ENCODE data around the gene MGAT5B. TPM values are rescaled to one million over a fixed set of nuclear protein-coding genes. Genes with fewer than 3 reads are reported as not detected.

The MGAT5B gene
- total RNA-seq, 1 experiment from 2014 or later, result 1.0 TPM

- BruUV-seq (replicated peaks), result no TSS peak
- H3K27me3 Mint-ChIP-seq (ENCODE audit: unreplicated experiment), result peaks cover 87% of the 10 kb centered on the region
- no peak overlapping the region for H3K4me3 Mint-ChIP-seq (ENCODE audit: low read depth, unreplicated experiment)
- no peak for DNase-seq
- H3K9me3 Mint-ChIP-seq (ENCODE audit: low read depth, unreplicated experiment), result no peaks in the 10 kb centered on the region
- no peaks in the 10 kb centered on the region for H3K4me1 Mint-ChIP-seq (ENCODE audit: low read depth, unreplicated experiment)
- intact Hi-C loops (cut with micrococcal nuclease; ENCODE audit: unreplicated experiment), result no loop called here
- CTCF ChIA-PET, result interaction anchor here (0.6 kb wide), 1 partner anchor 26 kb away, joined by 4 read pairs; no protein-coding TSS in a partner anchor
- H3K36me3 Mint-ChIP-seq (ENCODE audit: insufficient read depth, unreplicated experiment), result no peaks in the 10 kb centered on the region
- TF ChIP-seq, protein P1, sequence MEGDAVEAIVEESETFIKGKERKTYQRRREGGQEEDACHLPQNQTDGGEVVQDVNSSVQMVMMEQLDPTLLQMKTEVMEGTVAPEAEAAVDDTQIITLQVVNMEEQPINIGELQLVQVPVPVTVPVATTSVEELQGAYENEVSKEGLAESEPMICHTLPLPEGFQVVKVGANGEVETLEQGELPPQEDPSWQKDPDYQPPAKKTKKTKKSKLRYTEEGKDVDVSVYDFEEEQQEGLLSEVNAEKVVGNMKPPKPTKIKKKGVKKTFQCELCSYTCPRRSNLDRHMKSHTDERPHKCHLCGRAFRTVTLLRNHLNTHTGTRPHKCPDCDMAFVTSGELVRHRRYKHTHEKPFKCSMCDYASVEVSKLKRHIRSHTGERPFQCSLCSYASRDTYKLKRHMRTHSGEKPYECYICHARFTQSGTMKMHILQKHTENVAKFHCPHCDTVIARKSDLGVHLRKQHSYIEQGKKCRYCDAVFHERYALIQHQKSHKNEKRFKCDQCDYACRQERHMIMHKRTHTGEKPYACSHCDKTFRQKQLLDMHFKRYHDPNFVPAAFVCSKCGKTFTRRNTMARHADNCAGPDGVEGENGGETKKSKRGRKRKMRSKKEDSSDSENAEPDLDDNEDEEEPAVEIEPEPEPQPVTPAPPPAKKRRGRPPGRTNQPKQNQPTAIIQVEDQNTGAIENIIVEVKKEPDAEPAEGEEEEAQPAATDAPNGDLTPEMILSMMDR (IDR thresholded peaks at IDR 0.05; ENCODE audit: unreplicated experiment), result no peak
- no peak overlapping the region for H3K27ac Mint-ChIP-seq (ENCODE audit: unreplicated experiment)
Observed at GRCh38 chr17:76993651-76994050, 125.4 kb downstream of the MGAT5B start.

DNA sequence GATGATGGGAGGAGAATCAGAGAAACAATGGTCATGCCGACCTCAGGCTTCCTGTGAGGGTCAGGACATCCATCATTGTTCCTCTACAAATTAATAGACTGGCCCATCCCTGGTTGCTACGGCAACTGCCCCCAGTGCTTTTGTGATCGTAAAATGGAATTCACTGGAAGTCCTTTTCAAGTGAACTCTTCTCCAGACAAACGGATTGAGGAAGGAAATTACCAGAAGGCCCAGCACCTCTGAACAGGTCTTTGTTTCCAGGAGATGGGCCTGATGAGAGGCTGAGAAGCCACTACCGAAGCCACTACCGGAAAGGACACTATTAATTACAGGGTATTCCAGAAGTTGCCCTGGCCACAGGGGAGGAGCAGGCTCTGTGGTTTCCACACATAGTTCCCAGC is 126.0 kb downstream of the MGAT5B start:
- no peaks in the 10 kb centered on the region for H3K4me1 Mint-ChIP-seq (ENCODE audit: low read depth, unreplicated experiment)
- H3K27me3 Mint-ChIP-seq (ENCODE audit: unreplicated experiment), result peaks cover 87% of the 10 kb centered on the region
- CTCF ChIA-PET, result interaction anchor here (0.6 kb wide), 1 partner anchor 27 kb away, joined by 4 read pairs; no protein-coding TSS in a partner anchor
- H3K27ac Mint-ChIP-seq (ENCODE audit: unreplicated experiment), result no peak overlapping the region
- H3K9me3 Mint-ChIP-seq (ENCODE audit: low read depth, unreplicated experiment), result no peaks in the 10 kb centered on the region
- no peak overlapping the region for H3K4me3 Mint-ChIP-seq (ENCODE audit: low read depth, unreplicated experiment)
- TF ChIP-seq, protein P1 (IDR thresholded peaks at IDR 0.05; ENCODE audit: unreplicated experiment), result no peak
- no peaks in the 10 kb centered on the region for H3K36me3 Mint-ChIP-seq (ENCODE audit: insufficient read depth, unreplicated experiment)
- intact Hi-C loops (cut with micrococcal nuclease; ENCODE audit: unreplicated experiment), result no loop called here
- BruUV-seq (replicated peaks), result no TSS peak
- no peak for DNase-seq

DNA sequence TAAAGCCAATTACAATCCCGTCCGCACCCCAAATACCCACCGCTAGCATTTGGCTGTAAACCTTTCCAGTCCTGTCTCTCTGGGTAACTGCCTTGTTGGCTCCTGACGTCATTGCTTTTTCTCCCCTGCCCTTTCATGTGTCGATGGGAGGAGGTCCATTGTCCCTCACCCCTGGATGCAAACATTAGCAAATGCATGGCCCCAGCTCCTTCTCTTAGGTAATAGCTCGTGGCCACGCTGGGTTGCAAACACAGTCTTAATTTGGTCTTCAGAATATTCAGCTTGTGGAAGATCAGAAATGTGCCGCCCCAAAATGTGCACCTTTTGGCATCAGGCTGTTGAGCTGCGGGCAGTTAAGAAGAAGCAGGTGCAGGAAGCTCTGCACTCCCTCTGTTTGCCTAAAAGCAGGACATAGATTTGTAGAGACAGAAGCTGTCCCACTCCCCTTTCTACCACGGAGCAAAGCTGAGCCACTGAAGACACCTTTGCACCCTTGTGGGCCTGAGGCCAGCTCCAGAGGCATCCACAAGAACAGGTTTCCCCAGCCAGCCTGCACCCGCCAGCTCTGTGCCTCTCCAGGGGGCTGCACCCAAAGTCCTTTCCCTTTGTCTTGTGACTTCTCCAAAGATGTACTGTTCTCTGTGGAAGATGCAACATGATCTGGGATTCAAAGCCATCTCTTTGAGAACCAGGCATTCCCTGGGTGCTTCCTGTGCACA is 127.3 kb downstream of the MGAT5B start:
- Mint-ChIP-seq H3K27me3 (ENCODE audit: unreplicated experiment) (peaks cover 74% of the 10 kb centered on the region), H3K4me3 (ENCODE audit: low read depth, unreplicated experiment) (no peak overlapping the region), H3K4me1 (ENCODE audit: low read depth, unreplicated experiment) (no peaks in the 10 kb centered on the region), H3K9me3 (ENCODE audit: low read depth, unreplicated experiment) (no peaks in the 10 kb centered on the region), H3K27ac (ENCODE audit: unreplicated experiment) (no peak overlapping the region), H3K36me3 (ENCODE audit: insufficient read depth, unreplicated experiment) (no peaks in the 10 kb centered on the region)
- DNase-seq, result no peak
- intact Hi-C loops (cut with micrococcal nuclease; ENCODE audit: unreplicated experiment), result no loop called here
- TF ChIP-seq, protein P1 (IDR thresholded peaks at IDR 0.05; ENCODE audit: unreplicated experiment), result no peak
- no TSS peak for BruUV-seq (replicated peaks)
- CTCF ChIA-PET, result interaction anchor here (1.2 kb wide), 1 partner anchor 10 kb away, joined by 5 read pairs; no protein-coding TSS in a partner anchor

DNA sequence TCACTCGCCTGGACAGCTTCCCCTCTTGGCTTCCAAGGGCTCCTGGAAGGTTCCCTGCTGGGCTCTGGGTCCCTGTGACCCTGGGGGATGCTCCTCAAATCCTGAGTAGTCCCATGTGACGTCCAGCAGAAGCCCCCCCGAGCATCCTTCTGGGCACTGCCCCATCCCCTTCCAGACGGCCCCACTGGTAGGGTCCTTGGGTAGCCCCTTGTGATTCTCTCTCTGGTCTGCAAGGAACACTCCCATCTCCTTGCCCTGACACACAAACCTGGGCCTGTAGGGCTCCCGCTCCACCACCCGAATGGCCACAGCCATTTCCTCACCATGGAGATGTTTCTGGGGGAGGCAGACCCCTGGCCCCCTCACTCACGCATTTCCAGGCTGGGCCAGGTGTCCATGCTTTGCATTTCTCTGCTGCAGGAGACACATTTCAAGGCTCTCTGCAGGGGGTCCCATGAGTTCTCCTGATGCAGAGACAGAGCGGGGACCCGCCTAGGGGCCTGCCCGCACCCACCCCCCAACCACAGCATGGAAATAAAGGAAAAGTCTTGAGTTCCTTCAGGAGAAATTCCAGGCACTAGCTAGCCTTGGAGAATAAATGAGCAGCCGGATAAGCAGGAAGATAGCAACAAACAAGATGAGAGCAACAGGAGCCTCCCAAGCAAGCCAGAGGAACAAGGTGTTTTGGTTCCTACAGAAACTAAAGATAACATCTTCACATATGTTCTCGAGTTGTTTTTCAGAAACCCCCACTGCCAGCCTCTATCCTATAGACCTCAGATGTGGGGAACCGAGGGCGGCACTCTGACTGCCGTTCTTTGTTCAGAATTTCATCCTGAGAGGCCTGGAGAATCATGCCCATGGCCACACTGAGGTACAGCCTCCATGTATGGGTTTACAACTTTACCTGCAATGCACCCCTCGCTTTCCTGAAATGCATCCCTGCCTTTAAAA is 128.8 kb downstream of the MGAT5B start:
- Mint-ChIP-seq H3K27me3 (ENCODE audit: unreplicated experiment) (peaks cover 61% of the 10 kb centered on the region), H3K36me3 (ENCODE audit: insufficient read depth, unreplicated experiment) (peaks cover 2% of the 10 kb centered on the region), H3K27ac (ENCODE audit: unreplicated experiment) (no peak overlapping the region), H3K4me3 (ENCODE audit: low read depth, unreplicated experiment) (no peak overlapping the region), H3K9me3 (ENCODE audit: low read depth, unreplicated experiment) (no peaks in the 10 kb centered on the region), H3K4me1 (ENCODE audit: low read depth, unreplicated experiment) (peaks cover 6% of the 10 kb centered on the region)
- CTCF ChIA-PET, result no interaction called here
- intact Hi-C loops (cut with micrococcal nuclease; ENCODE audit: unreplicated experiment), result no loop called here
- DNase-seq, result no peak
- no TSS peak for BruUV-seq (replicated peaks)
- TF ChIP-seq, protein P1 (IDR thresholded peaks at IDR 0.05; ENCODE audit: unreplicated experiment), result no peak

All from Calu3 (cell line).